ENCODE results near the gene ANTXRL.
A peak's percentile ranks its signal among the peaks of the same experiment; 100 is the strongest.
"Not testable (repeated sequence)": the region's sequence is repeated elsewhere in the genome, so short reads cannot be mapped to it uniquely, and the experiment has no call there.

The ANTXRL gene

DNA sequence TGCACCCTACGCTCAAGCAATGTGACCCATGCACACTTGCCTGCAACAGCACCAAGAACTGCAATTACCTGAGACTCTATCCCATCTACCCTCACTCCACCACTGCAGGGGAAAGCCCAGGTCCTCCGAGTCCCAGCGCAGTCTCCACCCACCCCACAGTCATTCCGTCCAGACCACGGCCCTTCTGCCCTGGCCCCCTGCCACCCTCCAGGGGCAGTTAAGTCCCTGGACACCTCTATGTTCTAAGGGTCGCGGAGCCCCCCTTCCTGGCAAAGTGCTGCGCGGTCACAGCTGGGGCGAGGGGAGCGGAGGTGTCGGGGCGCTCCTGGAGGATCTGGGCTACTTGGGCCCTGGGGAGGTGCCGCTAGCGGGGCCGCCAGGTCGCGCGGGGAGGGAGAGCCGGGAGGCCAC, 4.4 kb upstream of the ANTXRL start:
- H3K4me1 Mint-ChIP-seq: peaks cover 9 to 26% of the 10 kb centered on the region in 2 donors
- H3K27ac Mint-ChIP-seq; ATAC-seq (replicated peaks); DNase-seq; H3K9me3 Mint-ChIP-seq; H3K36me3 Mint-ChIP-seq: not testable (repeated sequence)
- H3K4me3 Mint-ChIP-seq: peak overlapping the region; percentile 69 to 77
- H3K27me3 Mint-ChIP-seq: peaks cover 28 to 32% of the 10 kb centered on the region in 2 donors

DNA sequence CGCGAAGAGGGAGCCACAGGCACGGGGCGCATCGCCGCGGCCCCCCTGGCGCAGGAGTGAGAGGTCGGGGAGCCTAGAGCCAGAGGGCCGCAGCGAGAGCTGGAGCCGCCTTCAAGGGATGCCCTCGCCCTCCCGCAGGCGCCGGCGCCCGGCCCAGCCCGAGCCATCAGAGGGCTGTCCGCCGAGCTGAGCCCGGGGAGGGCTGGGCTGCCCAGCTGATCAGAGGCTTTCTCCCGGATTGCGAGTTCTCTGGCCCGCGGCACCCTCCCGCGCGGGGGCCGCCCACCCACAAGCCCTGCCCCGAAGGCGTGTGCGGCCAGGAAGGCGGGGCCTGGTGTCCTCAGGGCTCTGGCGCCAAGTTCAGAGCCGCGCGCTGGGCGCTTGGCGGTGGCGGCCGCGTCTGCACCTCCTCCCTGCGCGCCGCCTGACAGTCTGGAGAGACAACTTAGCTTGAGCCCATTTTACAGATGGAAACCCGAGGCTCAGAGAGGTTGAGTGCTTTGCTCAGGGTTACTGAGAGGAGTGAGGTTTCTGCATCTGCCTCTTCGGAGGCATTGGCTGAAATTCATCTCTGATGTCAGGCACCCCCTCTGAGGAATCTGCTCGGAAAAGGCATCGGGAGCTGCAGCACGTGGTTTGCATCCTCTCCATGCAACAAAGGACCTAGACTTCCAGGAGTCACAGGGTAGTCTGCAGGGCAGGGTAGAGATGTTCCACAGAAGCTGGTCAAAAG, 3.8 kb upstream of the ANTXRL start:
- Mint-ChIP-seq H3K9me3 (no peaks in the 10 kb centered on the region), H3K4me1 (peaks cover 9 to 26% of the 10 kb centered on the region in 2 donors), H3K4me3 (peak overlapping the region; percentile 69 to 77), H3K27ac (no peak overlapping the region), H3K27me3 (peaks cover 28 to 32% of the 10 kb centered on the region in 2 donors), H3K36me3 (no peaks in the 10 kb centered on the region)
- peak; percentile 75 to 77 for ATAC-seq (replicated peaks)
- peak; percentile 28 for DNase-seq

DNA sequence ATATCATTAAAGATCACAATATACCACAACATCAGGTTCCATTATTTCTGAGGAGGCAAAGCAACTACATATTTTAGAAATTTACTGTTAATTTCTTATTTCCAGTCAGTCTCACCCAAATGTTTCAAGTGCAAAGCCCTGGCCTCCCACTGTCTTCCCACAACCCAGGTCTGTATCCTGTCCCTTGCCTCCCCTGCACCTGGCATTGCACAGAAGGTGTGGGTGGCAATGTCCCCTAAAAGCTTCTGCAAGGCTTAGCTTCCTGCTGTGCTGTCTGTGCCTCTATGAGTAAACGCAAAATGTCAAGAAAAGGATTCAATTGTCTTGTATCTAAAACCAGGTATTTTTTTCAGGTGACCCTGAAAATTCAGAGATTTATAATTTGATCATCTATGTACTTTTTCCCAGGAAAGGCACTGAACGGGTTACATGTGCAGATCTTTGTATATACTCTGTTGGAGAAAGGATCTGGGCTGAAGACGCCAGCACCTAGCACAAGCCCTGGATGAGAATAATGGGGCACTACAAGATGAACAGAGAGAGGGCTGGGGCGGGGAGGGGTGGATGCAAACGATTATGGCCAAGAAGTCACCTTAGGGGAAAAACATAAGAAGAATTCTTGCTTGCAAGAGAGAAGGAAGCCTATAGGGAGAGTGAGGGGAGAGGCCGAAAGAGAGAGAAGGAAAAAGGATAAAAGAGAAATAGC, 3.1 kb upstream of the ANTXRL start:
- peak overlapping the region; percentile 44 for H3K27ac Mint-ChIP-seq
- no peaks in the 10 kb centered on the region for H3K9me3 Mint-ChIP-seq
- no peaks in the 10 kb centered on the region for H3K36me3 Mint-ChIP-seq
- ATAC-seq (replicated peaks): no peak
- no peak for DNase-seq
- H3K4me1 Mint-ChIP-seq: peaks cover 9 to 26% of the 10 kb centered on the region in 2 donors
- H3K27me3 Mint-ChIP-seq: peaks cover 28 to 32% of the 10 kb centered on the region in 2 donors
- peak overlapping the region; percentile 77 to 85 for H3K4me3 Mint-ChIP-seq

DNA sequence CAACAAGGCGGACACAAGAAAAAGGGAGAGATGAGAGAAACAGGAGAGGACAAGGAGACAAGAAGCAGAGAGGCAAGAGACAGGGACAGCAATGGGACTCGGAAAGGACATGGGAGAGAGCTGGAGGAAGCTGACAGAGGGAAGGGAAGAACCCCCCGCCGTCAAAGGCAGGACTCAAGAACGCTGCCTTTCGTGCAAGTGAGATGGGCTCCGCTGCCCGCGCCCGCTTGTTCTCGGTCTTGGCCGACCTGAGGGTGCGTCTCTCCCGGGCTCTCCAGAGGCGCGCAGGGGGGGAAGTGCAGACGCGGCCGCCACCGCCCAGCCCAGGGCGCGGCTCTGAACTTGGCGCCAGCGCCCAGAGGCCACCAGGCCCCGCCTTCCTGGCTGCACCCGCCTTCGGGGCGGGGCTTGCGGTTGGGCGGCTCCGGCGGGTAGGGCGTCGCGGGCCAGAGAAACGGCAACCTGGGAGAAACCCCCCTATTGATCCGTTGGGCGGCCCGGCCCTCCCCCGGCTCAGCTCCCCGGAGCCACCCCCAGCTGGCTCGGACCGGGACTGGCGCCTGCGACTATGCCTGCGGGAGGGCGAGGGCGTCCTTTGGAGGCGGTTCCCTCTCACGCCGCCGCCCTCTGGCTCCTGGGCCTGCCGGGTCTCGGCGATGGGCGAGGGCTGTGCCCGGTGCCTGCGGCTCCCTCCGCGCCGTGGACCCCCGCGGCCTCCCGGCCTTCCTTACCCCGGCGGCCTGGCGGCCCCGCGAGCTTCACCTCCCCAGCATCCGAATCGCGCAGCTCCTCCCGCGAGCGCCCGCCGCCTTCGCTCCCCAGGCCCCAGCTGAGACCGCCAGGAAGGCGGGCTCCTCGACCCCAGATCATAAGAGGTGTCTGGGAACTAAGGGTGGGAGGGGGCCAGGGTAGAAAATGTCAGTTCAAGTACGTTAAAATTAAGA, 2.2 kb upstream of the ANTXRL start:
- DNase-seq: peak; percentile 64
- H3K4me1 Mint-ChIP-seq: peaks cover 9 to 26% of the 10 kb centered on the region in 2 donors

DNA sequence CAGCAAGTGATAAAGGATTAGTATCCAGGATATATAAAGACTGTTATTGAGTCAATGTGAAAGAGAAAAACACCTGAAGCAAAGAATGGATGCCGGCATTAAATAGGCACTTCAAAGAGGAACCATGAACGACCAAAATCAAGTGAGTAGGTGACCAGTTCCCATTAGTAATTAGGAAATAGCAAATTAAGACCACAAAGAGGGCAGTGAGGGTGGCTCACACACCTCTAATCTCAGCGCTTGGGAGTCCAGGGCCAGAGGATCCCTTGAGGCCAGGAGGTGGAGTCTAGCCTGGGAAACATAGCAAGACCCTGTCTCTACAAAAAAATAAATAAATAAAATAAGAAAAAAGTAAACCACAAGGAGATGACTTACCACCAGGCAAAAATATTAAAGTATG, 1.5 kb upstream of the ANTXRL start:
- peak overlapping the region; percentile 76 to 85 for H3K4me3 Mint-ChIP-seq
- ATAC-seq (replicated peaks) (peak in 1 of 2 donors; percentile 24), DNase-seq (no peak)
- H3K4me1 Mint-ChIP-seq: peaks cover 9 to 26% of the 10 kb centered on the region in 2 donors
- no peak overlapping the region for H3K27ac Mint-ChIP-seq
- H3K36me3 Mint-ChIP-seq: no peaks in the 10 kb centered on the region
- H3K27me3 Mint-ChIP-seq: peaks cover 28 to 32% of the 10 kb centered on the region in 2 donors
- no peaks in the 10 kb centered on the region for H3K9me3 Mint-ChIP-seq

More for the DNA sequence above, 2.2 kb upstream of the ANTXRL start:
- no peaks in the 10 kb centered on the region for H3K36me3 Mint-ChIP-seq
- peaks cover 28 to 32% of the 10 kb centered on the region in 2 donors for H3K27me3 Mint-ChIP-seq
- peak overlapping the region; percentile 76 to 85 for H3K4me3 Mint-ChIP-seq
- peak; percentile 84 to 89 for ATAC-seq (replicated peaks)
- peak overlapping the region; percentile 62 for H3K27ac Mint-ChIP-seq
- H3K9me3 Mint-ChIP-seq: no peaks in the 10 kb centered on the region

DNA sequence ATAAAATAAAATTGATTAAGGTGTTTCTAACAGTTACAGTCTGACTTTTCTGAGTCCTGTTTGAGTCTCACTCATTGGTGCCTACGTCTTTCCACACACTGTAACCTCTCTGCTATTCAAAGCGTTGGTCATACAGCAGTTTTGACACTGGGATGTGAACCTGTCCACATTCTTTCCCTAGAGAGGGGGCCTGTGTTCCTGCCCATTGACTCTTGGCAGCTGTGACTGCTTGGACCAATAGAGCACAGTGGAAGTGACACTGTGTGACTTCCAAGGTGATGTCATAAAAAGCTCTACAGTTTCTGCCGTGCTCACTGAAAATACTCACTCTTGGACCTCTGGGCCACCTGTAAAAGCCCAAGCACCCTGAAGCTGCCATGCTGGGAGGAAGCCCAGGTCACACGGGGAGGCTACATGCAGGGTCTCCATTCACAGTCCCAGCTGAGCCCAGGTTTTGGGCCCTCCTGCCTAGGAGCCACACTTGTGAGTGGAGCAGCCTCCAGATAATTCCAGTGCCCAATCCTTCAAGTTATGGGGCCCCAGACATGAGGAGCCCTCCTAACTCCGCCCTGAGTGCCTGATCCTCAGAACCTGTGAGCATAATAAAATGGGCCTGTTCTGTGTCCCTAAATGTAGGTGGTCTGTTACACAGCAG, 704 bp upstream of the ANTXRL start:
- Mint-ChIP-seq H3K9me3 (no peaks in the 10 kb centered on the region), H3K27ac (no peak overlapping the region), H3K4me1 (peaks cover 9 to 26% of the 10 kb centered on the region in 2 donors), H3K27me3 (peaks cover 28 to 31% of the 10 kb centered on the region in 2 donors), H3K4me3 (no peak overlapping the region), H3K36me3 (no peaks in the 10 kb centered on the region)
- DNase-seq (no peak), ATAC-seq (replicated peaks) (no peak)

DNA sequence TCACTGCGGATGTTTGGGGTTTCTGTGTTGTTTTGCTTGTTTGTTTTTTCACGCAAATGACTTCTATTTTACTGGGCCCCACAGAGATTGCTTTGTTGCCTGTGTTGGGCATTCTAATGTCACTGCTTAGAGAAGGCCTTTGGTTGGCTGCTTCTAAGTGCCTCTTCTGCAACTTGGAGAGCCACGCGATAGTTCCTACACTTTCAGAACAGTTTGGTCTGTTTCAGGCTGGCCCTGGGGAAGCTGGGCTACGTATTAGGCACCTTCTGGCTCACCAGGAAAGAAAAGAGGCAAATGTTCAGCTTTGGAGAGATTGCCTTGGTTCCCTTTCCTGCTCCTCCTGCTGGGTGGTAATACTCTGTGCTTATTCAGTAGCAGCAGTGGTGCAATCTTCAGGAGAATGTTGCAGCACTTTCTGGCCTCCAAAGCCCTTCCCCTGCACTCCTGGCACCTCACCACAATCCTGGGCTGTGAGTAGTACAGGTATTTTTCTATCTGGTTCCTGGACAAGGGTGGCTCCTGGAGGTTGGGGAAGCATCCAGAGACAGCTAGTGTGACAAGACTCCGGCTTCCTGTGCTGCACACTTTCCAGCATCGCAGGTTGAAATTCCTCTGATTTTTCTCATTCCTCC, 1.2 kb downstream of the ANTXRL start:
- ATAC-seq (replicated peaks): no peak
- peaks cover 5 to 20% of the 10 kb centered on the region in 2 donors for H3K4me1 Mint-ChIP-seq

DNA sequence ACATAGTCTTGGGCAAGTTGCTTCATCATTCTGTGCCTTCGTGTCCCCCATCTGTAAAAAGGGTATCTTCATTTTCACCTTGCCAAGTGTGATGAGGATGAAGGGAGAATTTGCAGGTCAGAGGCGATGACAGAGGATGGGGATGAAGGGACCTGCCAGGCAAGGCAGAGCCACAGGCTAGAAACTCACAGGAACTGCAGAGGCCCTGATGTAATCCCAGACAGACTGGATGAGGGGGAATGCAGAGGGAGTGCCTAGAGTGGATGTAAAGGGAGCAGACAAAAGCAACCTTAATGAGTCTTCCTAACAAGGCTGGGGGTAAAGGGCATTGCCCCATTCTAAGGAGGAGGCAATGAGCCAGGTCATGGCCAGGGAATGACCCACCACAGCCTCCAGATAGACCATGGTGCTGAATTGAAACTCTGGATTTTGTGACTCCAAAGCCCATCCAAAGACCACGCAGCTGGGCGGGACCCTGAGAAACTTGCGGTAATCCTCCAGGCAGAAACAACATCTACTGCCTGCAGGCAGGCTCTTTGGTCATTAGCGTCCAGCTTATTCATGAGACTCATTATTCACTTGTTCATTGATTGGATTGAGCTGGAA, 1.9 kb downstream of the ANTXRL start:
- ATAC-seq (replicated peaks) (no peak), DNase-seq (no peak)
- H3K4me3 Mint-ChIP-seq: no peak overlapping the region
- no peaks in the 10 kb centered on the region for H3K9me3 Mint-ChIP-seq
- H3K4me1 Mint-ChIP-seq: peaks cover 5 to 12% of the 10 kb centered on the region in 2 donors
- H3K27me3 Mint-ChIP-seq: peaks cover 14 to 28% of the 10 kb centered on the region in 2 donors
- no peaks in the 10 kb centered on the region for H3K36me3 Mint-ChIP-seq
- H3K27ac Mint-ChIP-seq: no peak overlapping the region

More for the DNA sequence above, 1.2 kb downstream of the ANTXRL start:
- Mint-ChIP-seq H3K4me3 (no peak overlapping the region), H3K27me3 (peaks cover 21 to 31% of the 10 kb centered on the region in 2 donors), H3K27ac (no peak overlapping the region), H3K9me3 (no peaks in the 10 kb centered on the region), H3K36me3 (no peaks in the 10 kb centered on the region)
- DNase-seq: no peak

DNA sequence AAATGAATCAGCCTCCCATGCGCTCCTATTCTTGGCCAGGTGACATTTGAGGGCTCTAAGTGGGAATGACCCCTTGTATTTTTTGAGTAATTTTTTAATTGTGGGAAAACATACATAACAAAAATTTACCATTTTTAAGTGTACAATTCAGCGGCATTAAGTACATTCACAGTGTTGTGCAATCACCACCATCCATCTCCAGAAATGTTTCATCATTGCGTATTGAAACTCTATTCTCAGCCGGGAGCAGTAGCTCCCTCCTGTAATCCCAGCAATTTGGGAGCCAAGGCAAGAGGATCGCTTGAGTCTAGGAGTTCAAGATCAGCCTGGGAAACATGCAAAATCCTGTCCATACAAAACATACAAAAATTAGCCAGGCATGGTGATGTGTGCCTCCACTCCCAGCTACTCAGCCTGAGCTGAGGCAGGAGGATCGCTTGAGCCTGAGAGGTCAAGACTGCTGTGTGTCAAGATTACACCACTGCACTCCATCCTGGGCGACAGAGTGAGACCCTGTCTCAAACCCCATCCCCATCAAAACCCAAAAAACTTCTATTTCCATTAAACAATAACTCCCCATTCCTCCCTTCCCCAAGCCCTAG, 2.5 kb downstream of the ANTXRL start:
- Mint-ChIP-seq H3K27ac (no peak overlapping the region), H3K36me3 (no peaks in the 10 kb centered on the region), H3K4me1 (peaks cover 2 to 6% of the 10 kb centered on the region in 2 donors), H3K4me3 (no peak overlapping the region), H3K27me3 (peaks cover 8 to 22% of the 10 kb centered on the region in 2 donors), H3K9me3 (no peaks in the 10 kb centered on the region)
- no peak for DNase-seq
- ATAC-seq (replicated peaks): no peak

DNA sequence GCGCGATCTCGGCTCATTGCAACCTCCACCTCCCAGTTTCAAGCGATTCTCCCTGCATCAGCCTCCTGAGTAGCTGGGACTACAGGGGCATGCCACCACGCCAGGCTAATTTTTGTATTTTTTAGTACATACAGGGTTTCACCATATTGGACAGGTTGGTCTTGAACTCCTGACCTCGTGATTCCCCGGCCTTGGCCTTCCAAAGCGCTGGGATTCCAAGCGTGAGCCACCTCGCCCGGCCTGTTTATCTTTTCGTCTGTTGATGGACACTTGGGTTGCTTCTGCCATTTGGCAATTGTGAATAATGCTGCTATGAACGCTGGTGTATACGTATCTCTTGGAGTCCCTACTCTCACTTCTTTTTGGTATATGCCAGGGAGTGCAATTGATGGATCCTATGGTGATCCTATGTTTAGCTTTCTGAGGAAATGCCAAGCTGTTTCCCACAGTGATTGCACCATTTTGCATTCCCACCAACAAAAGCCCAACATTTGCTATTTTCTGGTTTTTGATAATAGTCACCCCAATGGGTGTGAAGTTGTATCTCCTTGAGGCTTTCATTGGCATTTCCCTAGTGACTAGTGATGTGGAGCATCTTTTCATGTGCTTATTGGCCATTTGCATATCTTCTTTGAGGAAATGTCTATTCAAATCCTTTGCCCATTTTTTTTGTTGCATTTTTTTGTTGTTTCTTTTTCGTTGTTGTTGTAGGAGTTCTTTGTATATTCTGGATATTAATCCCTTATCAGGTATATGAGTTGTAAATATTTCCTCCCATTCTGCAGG, 3.5 kb downstream of the ANTXRL start:
- DNase-seq (no peak), ATAC-seq (replicated peaks) (no peak)
- H3K4me1 Mint-ChIP-seq: peaks cover 0 to 2% of the 10 kb centered on the region in 2 donors
- no peak overlapping the region for H3K4me3 Mint-ChIP-seq
- H3K27ac Mint-ChIP-seq: no peak overlapping the region
- H3K27me3 Mint-ChIP-seq: peaks cover 8 to 22% of the 10 kb centered on the region in 2 donors
- H3K9me3 Mint-ChIP-seq: no peaks in the 10 kb centered on the region
- H3K36me3 Mint-ChIP-seq: no peaks in the 10 kb centered on the region

DNA sequence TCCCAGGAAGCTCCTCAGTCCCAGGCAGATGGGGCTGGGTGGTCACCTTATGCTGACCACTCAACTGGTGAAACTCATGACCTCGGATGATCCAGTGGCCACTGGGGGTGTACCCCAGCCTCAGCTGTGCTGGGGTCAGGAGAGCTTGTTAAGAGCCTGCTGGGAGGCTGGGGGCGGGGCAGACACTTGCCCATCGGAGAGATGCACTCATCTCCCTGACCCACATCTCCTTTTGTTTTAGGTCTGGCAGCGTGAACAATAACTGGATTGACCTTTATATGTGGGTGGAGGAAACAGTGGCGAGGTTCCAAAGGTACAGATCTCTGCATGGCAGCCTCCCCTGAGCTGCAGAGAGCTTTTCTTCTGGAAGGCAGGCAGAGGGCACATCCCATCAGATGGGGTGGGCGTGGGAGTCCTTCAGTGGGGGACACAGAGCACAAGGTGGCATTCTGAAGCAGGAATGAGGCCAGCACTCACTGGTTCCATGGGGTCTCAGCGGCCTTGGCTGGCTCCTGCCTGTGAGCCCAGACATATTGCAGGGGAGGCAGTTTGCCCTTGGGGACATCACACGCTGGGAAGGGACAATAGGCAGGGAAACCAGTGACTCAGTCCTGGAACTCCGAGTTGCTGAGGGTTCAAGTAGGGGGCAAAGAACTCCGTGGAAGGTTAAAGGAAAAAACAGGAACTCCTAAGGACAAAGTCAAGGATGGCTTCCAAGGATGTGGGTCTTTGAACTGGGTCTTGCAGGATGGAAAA, 5.2 kb downstream of the ANTXRL start:
- DNase-seq: no peak
- ATAC-seq (replicated peaks): no peak
- H3K36me3 Mint-ChIP-seq: no peaks in the 10 kb centered on the region
- peaks cover 5 to 16% of the 10 kb centered on the region in 2 donors for H3K27me3 Mint-ChIP-seq
- no peaks in the 10 kb centered on the region for H3K9me3 Mint-ChIP-seq
- no peaks in the 10 kb centered on the region for H3K4me1 Mint-ChIP-seq
- no peak overlapping the region for H3K27ac Mint-ChIP-seq
- no peak overlapping the region for H3K4me3 Mint-ChIP-seq
